ENCODE results near the gene NAA38.

The NAA38 gene, protein sequence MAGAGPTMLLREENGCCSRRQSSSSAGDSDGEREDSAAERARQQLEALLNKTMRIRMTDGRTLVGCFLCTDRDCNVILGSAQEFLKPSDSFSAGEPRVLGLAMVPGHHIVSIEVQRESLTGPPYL

DNA sequence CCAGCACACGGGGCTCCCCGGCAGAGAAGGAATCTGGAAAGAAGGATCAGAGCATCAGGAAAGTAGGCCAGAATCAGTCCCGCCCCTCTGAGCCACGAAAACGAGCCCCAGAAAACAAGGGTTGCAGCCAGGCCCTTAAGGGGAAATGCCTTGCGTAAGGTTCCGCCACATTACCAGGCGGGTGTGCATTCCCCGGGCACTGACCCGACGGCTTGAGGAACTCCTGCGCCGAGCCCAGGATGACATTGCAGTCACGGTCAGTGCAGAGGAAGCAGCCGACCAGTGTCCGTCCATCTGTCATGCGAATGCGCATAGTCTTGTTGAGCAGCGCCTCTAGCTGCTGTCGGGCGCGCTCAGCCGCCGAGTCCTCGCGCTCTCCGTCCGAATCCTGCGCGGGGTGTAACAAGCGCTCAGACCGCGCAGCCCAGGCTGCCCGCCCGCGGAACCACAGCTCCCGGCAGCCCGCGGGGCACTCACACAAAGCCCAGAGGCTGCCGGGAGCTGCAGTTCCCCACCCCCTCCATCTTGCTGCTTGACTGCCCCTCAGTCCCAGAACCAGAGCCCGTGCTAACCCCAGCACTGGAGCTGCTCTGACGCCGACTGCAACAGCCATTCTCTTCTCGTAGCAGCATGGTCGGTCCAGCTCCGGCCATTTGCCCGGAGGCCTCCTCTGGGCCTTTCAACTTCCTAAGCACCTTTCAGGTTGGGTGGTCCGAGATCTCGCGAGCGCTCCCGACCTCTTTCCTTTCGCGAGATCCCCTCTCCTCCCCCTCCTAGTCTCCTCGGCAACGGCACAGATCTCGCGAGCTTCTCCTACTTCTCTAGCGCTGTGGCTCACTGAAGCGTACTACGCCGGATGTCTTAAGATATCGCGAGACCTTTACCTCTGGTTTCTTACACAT is at the start of gene NAA38:
NAA38 (minus strand) TSS at position 749 of the 902 bp plus-strand sequence; CDS start at position 653, 96 bp downstream.
- DNase-seq (ENCODE audit: low spot score), result peak; percentile 97

DNA sequence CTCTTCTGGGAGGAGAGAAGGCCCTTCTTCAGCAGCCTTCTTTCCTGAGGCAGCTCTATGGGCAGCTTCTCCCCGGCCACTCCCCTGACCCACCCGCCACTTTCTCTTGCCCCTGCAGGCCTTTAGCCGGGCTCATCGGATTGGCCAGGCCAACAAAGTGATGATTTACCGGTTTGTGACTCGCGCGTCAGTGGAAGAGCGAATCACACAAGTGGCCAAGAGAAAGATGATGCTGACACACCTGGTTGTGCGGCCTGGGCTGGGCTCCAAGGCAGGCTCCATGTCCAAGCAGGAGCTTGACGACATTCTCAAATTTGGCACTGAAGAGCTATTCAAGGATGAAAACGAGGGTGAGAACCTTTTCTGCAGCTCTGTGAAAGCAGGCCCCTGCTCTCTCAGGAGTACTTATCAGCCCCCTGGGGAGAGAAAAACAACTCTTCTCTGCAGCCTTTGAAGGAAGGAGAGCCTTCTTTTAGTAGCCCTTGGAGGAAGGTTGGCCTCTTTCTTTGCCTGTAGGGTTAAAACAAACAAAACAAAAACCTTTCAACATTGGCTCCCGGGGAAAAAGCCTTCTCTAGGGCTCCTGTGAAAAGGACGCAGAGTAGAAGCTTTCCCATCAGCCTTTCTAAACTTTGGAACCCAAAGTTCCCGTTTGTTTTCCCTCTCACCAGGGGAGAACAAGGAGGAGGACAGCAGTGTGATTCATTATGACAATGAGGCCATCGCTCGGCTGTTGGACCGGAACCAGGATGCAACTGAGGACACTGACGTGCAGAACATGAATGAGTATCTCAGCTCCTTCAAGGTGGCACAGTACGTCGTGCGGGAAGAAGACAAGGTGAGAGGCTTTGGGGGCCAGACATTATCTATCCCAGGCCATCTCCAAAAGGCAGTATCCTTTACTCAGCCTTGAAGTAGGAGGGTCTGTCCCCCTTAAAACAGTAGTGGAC is 46.1 kb upstream of the NAA38 start:
- no peak for DNase-seq (ENCODE audit: low spot score)

DNA sequence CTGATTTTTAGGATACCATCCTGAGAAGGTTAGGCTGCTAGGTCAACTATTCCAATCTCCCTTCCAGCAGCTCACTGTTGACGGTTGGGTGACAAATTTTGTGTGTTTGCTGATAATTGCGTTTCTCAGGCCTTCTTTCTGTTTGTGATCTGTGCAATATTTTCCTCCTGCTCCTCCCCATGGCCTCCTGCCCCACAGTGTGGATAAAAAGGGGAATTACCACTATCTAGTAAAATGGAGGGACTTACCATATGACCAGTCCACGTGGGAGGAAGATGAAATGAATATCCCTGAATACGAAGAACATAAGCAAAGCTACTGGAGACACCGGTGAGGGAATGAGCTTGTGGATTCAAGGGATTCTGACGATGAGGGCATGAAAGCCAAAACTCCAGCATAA is 40.4 kb upstream of the NAA38 start:
- DNase-seq (ENCODE audit: low spot score), result peak; percentile 77

DNA sequence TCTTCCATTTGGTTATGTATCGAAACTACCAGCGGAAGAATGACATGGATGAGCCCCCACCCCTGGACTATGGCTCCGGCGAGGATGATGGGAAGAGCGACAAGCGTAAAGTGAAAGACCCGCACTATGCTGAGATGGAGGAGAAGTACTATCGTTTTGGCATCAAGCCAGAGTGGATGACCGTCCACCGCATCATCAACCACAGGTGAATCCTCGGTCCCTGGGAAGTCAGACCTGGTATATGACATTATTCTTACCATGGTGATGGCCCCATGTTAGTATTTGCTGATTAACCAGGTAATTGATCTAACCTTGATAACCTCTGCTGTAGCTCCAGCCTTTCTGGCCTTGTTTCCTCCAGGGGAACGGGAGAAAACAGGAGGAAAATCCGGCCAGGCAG is 39.7 kb upstream of the NAA38 start:
- DNase-seq (ENCODE audit: low spot score), result no peak

DNA sequence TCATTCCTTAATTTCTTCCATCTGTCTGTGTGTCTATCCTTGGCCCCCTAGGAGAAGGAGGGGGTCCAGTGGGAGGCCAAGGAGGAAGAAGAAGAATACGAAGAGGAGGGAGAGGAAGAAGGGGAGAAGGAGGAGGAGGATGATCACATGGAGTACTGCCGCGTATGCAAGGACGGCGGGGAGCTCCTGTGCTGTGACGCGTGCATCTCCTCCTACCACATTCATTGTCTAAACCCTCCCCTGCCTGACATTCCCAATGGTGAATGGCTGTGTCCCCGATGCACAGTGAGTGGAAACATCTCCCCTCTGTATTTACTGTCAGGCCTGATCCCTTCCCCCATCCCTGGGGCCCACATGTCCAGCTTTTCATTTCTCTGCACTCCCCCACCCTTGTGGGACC is 37.5 kb upstream of the NAA38 start:
- DNase-seq (ENCODE audit: low spot score), result no peak

DNA sequence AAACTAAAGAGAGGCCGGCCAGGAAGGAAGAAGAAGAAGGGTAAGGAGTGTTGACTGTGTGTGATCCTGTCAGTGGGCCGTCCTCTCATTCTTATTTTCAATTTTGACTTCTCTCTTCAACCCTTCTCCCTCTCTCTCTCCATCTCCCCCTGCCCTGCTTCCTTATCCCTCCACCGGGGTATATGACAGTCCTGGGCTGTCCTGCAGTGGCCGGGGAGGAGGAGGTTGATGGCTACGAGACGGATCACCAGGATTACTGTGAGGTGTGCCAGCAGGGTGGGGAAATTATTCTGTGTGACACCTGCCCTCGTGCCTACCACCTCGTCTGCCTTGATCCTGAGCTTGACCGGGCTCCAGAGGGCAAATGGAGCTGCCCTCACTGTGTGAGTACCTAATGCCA is 36.9 kb upstream of the NAA38 start:
- DNase-seq (ENCODE audit: low spot score), result no peak

DNA sequence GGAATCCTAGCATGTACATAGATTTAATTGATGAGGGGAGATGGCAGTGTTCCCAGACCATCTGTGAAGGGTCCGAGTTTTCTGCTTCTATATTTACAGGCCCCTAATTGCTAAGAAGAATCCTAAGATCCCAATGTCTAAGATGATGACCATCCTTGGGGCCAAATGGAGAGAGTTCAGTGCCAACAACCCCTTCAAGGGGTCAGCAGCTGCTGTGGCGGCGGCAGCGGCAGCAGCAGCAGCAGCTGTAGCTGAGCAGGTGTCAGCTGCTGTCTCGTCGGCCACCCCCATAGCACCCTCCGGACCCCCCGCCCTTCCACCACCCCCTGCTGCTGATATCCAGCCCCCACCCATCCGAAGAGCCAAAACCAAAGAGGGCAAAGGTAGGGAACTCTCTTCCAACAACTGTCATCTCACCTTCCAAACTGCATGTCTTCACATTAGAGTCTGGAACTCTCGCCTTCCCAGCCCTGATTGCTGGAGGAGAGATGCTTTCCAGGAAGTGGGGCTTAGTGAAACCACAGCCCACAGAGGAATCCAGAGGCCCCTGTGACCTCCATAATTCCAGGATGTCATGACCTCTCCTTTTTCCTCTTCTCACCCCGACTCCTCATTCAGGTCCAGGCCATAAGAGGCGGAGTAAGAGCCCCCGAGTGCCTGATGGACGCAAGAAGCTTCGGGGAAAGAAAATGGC is 36.0 kb upstream of the NAA38 start:
- DNase-seq (ENCODE audit: low spot score), result no peak

DNA sequence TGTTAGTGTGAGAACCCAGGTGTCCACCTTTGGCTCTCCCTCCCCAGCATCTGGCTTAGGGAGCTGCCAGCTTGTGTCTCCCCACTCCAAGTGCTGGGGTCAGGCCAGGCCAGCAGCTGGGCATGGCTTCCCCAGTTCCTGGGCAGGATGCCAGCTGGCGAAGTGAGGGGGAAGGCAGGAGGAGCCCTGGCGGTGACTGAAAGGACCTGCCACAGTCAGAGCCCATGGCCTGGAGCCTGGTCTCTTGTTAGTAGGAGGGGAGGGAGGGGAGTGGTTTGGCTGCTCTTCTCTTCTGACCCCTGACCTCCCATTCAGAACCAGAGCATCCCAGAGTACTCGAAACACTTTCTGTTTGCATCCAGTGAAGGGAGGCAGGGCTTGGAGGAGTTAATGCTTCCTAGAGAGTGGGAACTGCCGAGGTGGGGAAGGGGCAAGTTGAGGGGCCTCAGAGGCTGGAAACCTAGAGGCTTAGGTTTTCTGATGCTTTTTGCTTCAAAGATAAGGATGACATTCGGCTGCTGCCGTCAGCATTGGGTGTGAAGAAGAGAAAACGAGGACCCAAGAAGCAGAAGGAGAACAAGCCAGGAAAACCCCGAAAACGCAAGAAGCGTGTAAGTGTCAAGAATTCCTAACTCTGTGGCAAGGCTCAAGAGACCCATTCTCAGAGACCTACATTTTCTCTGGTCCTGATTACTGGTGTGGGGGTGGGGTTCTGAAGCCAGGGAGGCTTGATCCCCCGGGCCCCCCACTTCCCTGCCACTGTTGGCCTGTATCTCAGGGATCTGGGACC is 32.0 kb upstream of the NAA38 start:
- DNase-seq (ENCODE audit: low spot score), result peak; percentile 96

DNA sequence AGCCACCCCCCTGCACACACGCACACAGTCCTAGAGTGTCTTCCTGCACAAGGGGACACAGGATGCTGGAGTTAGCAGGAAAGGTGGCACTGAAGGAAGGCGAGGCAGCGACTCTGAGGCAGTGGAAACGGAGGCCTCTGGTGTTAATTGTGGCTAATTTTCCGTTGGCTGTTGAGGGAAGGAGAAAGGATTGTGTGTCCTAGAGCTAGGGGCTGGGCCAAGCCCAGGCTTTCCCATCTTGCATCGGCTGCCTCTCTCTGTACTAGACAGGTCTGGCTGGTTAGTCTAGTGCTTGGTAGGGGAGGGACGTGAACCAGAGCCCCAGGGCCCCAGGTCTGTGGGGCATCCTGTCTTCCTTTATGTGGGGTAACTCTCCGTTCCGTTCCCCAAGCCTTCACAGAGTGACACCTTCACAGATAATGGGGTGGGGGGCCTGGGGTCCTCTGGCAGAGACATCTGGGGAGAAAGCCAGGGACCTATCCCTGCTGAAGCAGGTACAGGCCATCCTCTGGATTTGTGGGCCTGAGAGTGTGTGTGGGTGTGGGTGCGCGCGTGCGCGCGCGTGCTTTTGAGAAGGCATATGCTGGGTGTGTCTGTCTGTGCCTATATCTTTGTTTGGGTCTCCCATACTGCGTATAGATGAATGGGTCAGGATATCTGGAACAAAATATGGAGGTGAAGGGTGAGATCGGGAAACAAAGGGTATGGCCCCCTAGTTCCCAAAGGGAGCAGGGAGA is 31.0 kb upstream of the NAA38 start, which contains the start of gene CHD3:
CHD3 (plus strand) TSS at position 606 of the 737 bp plus-strand sequence. CDS start 212 bp downstream, outside the sequence.
- DNase-seq (ENCODE audit: low spot score), result no peak

DNA sequence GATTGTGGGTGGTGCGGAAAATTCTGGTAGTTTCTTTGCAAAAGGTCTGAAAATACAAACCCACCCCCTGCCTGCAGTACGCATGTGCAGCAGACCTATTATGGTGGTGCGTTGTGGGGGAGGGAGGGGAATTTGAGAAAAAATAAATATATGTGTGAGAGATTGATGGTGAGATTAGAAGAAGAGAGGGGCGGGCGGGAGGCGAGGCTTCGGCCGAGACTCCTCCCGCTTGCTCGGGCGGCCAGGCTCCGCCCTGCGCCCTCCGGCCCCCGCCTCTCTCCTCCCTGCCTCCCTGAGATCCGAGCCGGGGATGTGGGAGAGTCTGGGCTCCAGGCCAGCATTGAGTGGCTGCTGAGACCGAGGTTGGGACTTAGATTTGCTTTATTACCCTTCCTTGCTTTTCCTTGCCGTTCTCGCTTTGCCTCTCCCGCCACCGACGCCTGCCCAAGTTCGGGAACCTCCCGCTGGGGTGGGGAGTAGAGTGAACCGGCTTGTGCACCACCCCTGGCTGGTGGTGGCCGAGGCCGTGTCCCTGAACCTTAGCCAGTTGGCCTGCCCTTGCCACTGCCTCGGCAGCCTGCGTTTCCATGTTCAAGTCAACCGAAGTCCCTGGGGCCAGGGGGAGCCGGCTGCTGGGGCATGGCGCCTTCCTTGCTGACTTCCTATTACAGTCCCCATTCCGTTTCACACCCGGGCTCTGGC is 30.3 kb upstream of the NAA38 start:
- DNase-seq (ENCODE audit: low spot score), result peak; percentile 96

DNA sequence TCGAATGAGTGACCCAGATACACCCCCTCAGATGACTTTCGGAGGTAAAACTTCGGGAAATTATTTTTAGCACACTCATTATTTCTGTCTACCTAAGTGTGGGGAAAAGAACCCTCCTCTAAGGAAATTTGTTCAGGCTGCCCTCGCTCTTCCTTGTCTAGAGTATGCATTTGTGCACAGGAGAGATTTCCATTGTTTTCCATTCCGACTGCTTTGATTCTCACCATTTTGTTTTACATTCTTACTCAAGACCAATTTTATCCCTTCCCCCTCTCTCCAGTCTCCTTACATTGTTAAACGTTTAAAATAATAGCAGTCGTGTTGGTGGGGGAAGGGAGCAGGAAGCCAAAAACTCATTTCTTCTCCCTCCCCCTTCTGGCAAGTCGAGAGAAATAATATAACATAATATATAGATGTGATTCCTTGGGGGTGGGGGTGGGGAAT is 29.7 kb upstream of the NAA38 start:
- no peak for DNase-seq (ENCODE audit: low spot score)

DNA sequence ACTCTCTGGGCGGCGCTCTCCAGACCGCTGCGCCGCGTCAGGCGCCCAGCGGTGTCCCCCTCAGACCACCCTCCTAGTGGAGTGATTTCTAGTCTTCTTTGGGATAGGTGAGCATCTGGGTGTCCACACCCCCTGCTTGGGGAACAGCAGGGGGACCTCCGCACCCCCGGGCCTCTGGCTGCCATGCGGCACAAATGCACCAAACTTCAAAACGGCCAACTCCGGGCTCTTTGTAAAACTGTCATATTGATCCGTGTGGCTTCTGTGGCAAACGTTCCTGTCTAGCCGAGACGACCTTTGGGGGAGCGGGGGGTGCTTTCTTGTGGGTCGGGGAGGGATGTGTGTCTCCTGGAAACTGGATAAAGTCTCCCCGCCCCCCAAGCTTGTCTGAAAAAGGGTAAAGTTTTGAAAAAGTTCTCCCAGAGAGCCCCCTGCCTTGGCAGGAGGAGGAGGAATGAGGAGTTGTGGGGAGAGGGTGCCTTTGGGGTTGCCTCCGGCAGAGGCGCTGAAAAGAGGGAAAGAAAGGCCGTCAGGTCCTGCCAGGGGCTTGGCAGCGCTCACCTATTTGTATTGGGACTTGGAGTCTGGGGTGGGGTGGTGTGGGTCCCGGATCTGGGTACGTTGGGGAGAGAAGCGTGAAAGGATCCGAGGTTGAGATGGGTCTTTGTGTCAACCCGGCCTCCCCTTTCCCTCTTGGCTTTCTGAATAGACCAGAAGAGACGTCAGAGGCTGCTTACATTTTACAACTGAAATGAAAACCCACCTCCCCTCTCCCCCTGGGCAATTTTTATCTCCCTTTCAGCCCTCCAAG is 29.1 kb upstream of the NAA38 start:
- no peak for DNase-seq (ENCODE audit: low spot score)

DNA sequence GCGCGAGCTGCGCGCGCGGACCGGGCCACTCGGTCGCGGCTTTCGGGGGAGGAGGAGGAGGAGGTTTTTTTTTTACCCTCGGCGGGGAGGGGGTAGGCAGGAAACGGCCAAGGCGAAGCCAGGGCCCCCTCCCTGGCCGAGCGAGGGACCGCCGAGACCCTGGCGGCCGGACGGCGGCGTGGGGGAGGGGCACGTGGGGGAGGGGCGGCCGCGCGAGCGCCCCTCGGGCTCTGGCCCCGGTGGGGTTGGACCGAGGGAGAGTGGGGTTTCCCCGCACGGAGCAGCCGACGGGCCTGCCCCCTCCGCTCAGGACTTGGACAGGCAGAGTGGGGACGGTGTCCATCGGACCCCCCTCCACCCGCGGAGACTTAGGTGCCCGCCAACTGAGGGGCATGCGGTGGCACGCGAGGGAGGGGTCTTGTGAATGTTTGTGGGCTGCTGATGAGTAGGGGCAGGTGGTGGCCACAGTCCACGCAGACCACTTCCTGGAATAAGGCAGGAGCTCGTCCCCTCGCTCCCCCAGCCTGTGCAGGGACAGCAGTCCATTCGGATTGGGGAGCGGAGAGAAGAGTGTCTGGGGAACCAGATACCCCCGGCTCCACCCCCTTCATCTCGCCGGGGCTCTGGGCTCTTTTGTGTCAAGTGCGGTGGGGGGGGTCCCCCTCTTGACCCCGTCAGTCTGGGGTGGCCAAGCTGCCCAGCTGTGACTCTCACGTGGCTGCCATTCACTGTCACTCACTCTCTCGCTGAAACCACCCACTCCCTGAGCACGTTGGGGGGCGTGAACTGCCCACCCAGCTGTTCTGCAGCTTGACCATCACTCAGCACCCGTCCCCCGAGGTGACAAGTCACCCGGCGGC is 28.2 kb upstream of the NAA38 start:
- peak; percentile 28 for DNase-seq (ENCODE audit: low spot score)

DNA sequence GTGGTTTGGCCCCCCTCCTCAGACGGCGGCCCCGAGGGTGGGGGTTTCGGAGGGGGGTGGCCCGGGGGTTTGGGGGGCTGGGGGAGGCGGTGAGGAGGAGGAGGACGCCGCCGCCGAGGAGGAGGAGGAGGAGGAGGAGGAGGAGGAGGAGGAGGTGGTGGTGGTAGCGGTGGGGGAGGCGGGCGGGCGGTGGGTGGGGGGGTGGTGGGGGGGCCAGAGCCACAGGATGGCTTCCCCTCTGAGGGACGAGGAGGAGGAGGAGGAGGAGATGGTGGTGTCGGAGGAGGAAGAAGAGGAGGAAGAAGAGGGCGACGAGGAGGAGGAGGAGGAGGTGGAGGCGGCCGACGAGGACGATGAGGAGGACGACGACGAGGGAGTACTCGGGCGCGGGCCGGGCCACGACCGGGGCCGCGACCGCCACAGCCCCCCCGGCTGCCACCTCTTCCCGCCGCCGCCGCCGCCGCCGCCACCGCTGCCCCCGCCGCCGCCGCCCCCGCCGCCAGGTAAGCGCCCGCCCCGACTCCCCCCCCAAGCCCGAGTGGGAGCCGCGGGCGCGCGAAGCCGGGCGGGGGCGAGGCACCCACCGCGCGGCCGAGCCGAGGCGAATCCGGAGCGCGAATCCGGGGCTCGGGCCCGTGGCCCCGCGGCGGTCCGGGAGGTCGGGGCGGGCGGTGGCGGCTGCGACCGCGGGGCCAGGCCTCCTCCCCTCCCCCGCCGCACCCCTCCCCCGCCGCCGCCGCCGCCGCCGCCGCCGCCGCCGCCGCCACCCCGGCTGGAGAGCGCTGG is 27.4 kb upstream of the NAA38 start:
- DNase-seq (ENCODE audit: low spot score), result no peak

DNA sequence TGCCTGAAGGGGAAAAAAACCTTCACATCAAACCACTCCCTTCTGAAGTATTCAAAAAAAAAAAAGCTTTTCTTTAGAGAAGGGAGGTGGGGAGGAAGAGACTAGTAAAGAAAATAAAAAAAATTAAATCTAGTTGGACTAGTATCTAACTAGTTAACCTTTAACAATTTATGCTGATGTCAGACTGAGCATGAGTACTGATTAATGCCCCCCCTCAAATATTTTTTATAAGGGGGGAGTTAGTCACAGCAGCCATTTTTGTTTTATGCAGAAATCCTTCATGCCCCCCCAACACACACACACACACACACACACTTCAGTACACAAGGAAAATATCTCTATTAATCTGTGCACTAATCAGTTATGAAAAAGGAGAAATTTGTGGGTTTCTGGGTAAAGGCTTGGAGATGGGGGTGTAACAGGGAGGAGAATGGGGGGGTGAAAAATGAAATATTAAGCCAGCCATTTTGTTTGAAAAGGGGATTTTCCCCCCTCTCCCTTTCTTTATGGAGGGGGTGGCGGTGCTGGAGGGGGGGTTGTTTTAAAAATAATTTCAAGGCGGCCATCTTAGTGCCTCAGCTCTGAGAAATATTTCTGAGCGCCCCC is 26.5 kb upstream of the NAA38 start:
- DNase-seq (ENCODE audit: low spot score), result peak; percentile 39

DNA sequence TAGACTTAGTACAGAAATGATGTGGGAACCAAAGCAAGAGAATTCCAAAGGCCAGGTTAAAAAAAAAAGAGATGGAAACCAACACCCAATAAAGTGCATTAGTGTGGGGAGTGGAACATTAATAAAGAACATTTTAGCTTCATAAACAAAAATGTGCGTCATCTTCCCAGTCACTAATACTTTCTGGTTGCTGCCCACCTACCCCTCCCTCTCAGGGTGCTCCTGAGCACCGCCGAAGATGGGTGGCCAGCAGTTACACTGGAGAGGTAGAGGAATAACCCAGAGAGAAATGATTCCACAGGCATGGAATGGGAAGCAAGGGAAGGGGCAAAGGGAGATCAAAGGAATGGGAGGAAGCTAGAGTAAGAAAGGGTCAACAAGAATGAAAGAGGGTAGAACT is 25.3 kb upstream of the NAA38 start:
- no peak for DNase-seq (ENCODE audit: low spot score)

Measured in AG08395 (cell line).